Keratinocyte (primary cell): Measurements from ENCODE around the gene KLF2. TPM values are rescaled to one million over a fixed set of nuclear protein-coding genes. Genes with fewer than 3 reads are reported as not detected.

ENCODE experiments used
- DNase-seq: peaks from one replicate; pipeline ENCODE4 v3.0.0-alpha.2; 2011; ENCODE audit warnings: low read depth, missing footprints, low spot score
- FAIRE-seq: peaks from 2 replicates; lab custom pipeline; 2011; peaks lifted over from hg19 to GRCh38; lab: Jason Lieb, UNC
- H2AFZ ChIP-seq: 2 replicates; pipeline ENCODE4 v1.6.0; 2012; ENCODE audit warnings: low read length, control low read depth, inconsistent platforms; ENCODE audit not compliant: control insufficient read depth
- H3K27ac ChIP-seq: 2 replicates; pipeline ENCODE4 v1.5.1; 2011; ENCODE audit warnings: low read length; ENCODE audit not compliant: control insufficient read depth, insufficient read depth
- H3K27me3 ChIP-seq: 3 replicates; pipeline ENCODE4 v1.6.0; 2011; ENCODE audit warnings: low read length; ENCODE audit not compliant: control insufficient read depth, insufficient read depth; ENCODE audit errors: extremely low read depth
- H3K36me3 ChIP-seq, 2 experiments: 2 replicates in 1 of 2; 3 replicates in 1 of 2; pipeline ENCODE4 v1.5.1; 2011; ENCODE audit warnings: low read length in 2 of 2, mild to moderate bottlenecking in 1 of 2; ENCODE audit not compliant: control insufficient read depth in 2 of 2, insufficient read depth in 2 of 2; ENCODE audit errors: extremely low read depth in 1 of 2
- H3K4me1 ChIP-seq: 3 replicates; pipeline ENCODE4 v1.5.1; 2011; ENCODE audit warnings: low read length; ENCODE audit not compliant: control insufficient read depth, insufficient read depth; ENCODE audit errors: extremely low read depth
- H3K4me2 ChIP-seq: 3 replicates; pipeline ENCODE4 v1.6.0; 2011; ENCODE audit warnings: low read depth, low read length; ENCODE audit not compliant: control insufficient read depth, insufficient read depth; ENCODE audit errors: extremely low read depth
- H3K4me3 ChIP-seq, 3 experiments: fragments of 200-600 bp in 1 of 3; sonication (generic) in 1 of 3; 2 replicates in 2 of 3; 3 replicates in 1 of 3; pipeline ENCODE4 v1.5.1; 2011 to 2016; ENCODE audit warnings: low read length in 3 of 3, mild to moderate bottlenecking in 3 of 3, control low read depth in 2 of 3, inconsistent platforms in 1 of 3, low read depth in 1 of 3, mixed read lengths in 1 of 3, mixed run types in 1 of 3, moderate library complexity in 1 of 3; ENCODE audit not compliant: control insufficient read depth in 2 of 3, insufficient read depth in 2 of 3; ENCODE audit errors: extremely low read depth in 1 of 3
- H3K79me2 ChIP-seq: 2 replicates; pipeline ENCODE4 v1.6.0; 2012; ENCODE audit warnings: low read length; ENCODE audit not compliant: control insufficient read depth, insufficient read depth
- H3K9ac ChIP-seq: 3 replicates; pipeline ENCODE4 v1.6.0; 2011; ENCODE audit warnings: low read length; ENCODE audit not compliant: control insufficient read depth, insufficient read depth; ENCODE audit errors: extremely low read depth
- H3K9me1 ChIP-seq: 3 replicates; pipeline ENCODE4 v1.6.0; 2011; ENCODE audit warnings: low read length; ENCODE audit not compliant: control insufficient read depth, insufficient read depth; ENCODE audit errors: extremely low read depth
- H3K9me3 ChIP-seq: 2 replicates; pipeline ENCODE4 v1.5.1; 2012; ENCODE audit warnings: low read depth, low read length; ENCODE audit not compliant: control insufficient read depth
- H4K20me1 ChIP-seq: 3 replicates; pipeline ENCODE4 v1.6.0; 2011; ENCODE audit warnings: low read length; ENCODE audit not compliant: control insufficient read depth, insufficient read depth; ENCODE audit errors: extremely low read depth
- CTCF ChIP-seq, 3 experiments: IDR thresholded peaks in 1 of 3; conservative IDR thresholded peaks in 1 of 3; optimal IDR thresholded peaks in 1 of 3; 2 replicates in 2 of 3; 3 replicates in 1 of 3; pipeline versions ENCODE3 to v1.5.1; 2011; ENCODE audit warnings: low read length in 3 of 3, mild to moderate bottlenecking in 3 of 3, moderate library complexity in 2 of 3, control low read depth in 1 of 3, inconsistent platforms in 1 of 3; ENCODE audit not compliant: insufficient read depth in 2 of 3; ENCODE audit errors: extremely low read depth in 1 of 3
- EZH2 ChIP-seq: IDR thresholded peaks from one replicate; pipeline ENCODE4 v1.6.1; 2012; ENCODE audit warnings: inconsistent platforms, mild to moderate bottlenecking, low read length, moderate library complexity
- dilution Hi-C: fragments of 300-500 bp; cut with MboI; formaldehyde crosslinking; loops from one replicate; pipeline ENCODE4 v1.7.0; 2020; ENCODE audit warnings: low sequenced_read_pairs; ENCODE audit not compliant: extremely low pct_ligation_motif_present
- polyA plus RNA-seq, 5 experiments: library from polyadenylated mRNA; depleted of rRNA in 3 of 5; stranded (reverse) in 3 of 5; stranded (forward) in 1 of 5; unstranded in 1 of 5; fragments of >200 nt; gene quantifications; 1 replicate in 1 of 5; 2 replicates in 3 of 5; 3 replicates in 1 of 5; pipeline versions ENCODE4 v1.2.1 to v1.2.3, GENCODE V29; 2011 to 2012; ENCODE audit warnings: missing spikeins in 2 of 5, low read depth in 1 of 5, low replicate concordance in 1 of 5

The KLF2 gene
- polyA plus RNA-seq, 1 donor (not counting 4 experiments of a cell fraction or from before 2014, with no cell fraction given): not detected

- no peaks in the 10 kb centered on the region for H3K27me3 ChIP-seq
- FAIRE-seq (no peak), DNase-seq (no peak)
- H3K4me3 ChIP-seq: no peak overlapping the region
- no peak overlapping the region for H3K27ac ChIP-seq
- dilution Hi-C loops: loop anchor here (25.0 kb wide), 1 partner anchor 152 kb away; no protein-coding TSS in a partner anchor
- no peak overlapping the region for H2AFZ ChIP-seq
- H3K4me1 ChIP-seq: peaks cover 10% of the 10 kb centered on the region
- H3K9ac ChIP-seq: no peak overlapping the region
- peaks cover 3% of the 10 kb centered on the region for H3K9me1 ChIP-seq
- H3K79me2 ChIP-seq: no peaks in the 10 kb centered on the region
- H3K9me3 ChIP-seq: no peaks in the 10 kb centered on the region
- peaks cover 2 to 3% of the 10 kb centered on the region in 2 experiments for H3K36me3 ChIP-seq
- no peaks in the 10 kb centered on the region for H4K20me1 ChIP-seq
- H3K4me2 ChIP-seq: no peak overlapping the region
- TF ChIP-seq EZH2 (no peak), CTCF (optimal IDR thresholded peaks at IDR 0.05 in 1 of 3, IDR thresholded peaks at IDR 0.05 in 1 of 3, conservative IDR thresholded peaks at IDR 0.05 in 1 of 3; ENCODE audit: extremely low read depth in 1 of 3, insufficient read depth in 2 of 3, low read length in 3 of 3) (no peak)
Measured at GRCh38 chr19:16364231-16364865, 39.7 kb downstream of the KLF2 start.

GRCh38 chr19:16365300-16365996 lies 40.8 kb downstream of the KLF2 start:
- Histone ChIP-seq H3K36me3 (peaks cover 2 to 3% of the 10 kb centered on the region in 2 experiments), H3K4me2 (no peak overlapping the region), H3K27ac (no peak overlapping the region), H3K9me1 (peaks cover 3% of the 10 kb centered on the region), H3K4me3 (no peak overlapping the region), H2AFZ (no peak overlapping the region), H4K20me1 (no peaks in the 10 kb centered on the region), H3K79me2 (no peaks in the 10 kb centered on the region), H3K27me3 (no peaks in the 10 kb centered on the region), H3K9me3 (no peaks in the 10 kb centered on the region), H3K4me1 (peaks cover 10% of the 10 kb centered on the region), H3K9ac (no peak overlapping the region)
- dilution Hi-C loops: loop anchor here (25.0 kb wide), 1 partner anchor 153 kb away; no protein-coding TSS in a partner anchor
- TF ChIP-seq EZH2: no peak
- no peak for TF ChIP-seq CTCF (optimal IDR thresholded peaks at IDR 0.05 in 1 of 3, IDR thresholded peaks at IDR 0.05 in 1 of 3, conservative IDR thresholded peaks at IDR 0.05 in 1 of 3; ENCODE audit: extremely low read depth in 1 of 3, insufficient read depth in 2 of 3, low read length in 3 of 3)
- FAIRE-seq (no peak), DNase-seq (no peak)
